ENCODE measurements around the gene CSN2.

- TF ChIP-seq CTCF (IDR thresholded peaks at IDR 0.05) (no peak), POLR2A (IDR thresholded peaks at IDR 0.05) (no peak)
These were observed 29.0 kb downstream of the CSN2 start for GRCh38 chr4:69936566-69936965.

All from esophagus squamous epithelium (tissue), 4 donors.